WTC11 (cell line): ENCODE data around the gene PRKAR2B. TPM values are rescaled to one million over a fixed set of nuclear protein-coding genes. Genes with fewer than 3 reads are reported as not detected.
A peak's percentile ranks its signal among the peaks of the same experiment; 100 is the strongest.

Experiments used
- ATAC-seq: fragments of 200-7000 bp; cut with Tn5 transposase; 2 replicates; pipeline ENCODE4 v1.10.0; 2021; ENCODE audit warnings: mild to moderate bottlenecking, moderate library complexity
- CTCF ChIA-PET: fragments of 300-600 bp; sonication (Branson Sonifier 250); formaldehyde crosslinking; loops from one replicate; lab custom pipeline; 2021; ENCODE audit warnings: antibody characterized with exemption; lab: Charles Lee
- POLR2A ChIA-PET: fragments of 350-600 bp; sonication (Branson Sonifier 250); formaldehyde crosslinking; loops from one replicate; lab custom pipeline; 2021; ENCODE audit warnings: antibody characterized with exemption; lab: Charles Lee
- DNase-seq: peaks from one replicate; pipeline ENCODE4 v3.0.0; 2021; ENCODE audit warnings: low spot score
- H3K27ac Mint-ChIP-seq: 2 replicates; pipeline ENCODE4 v1.8.0; 2021; ENCODE audit warnings: mixed read lengths
- H3K27me3 Mint-ChIP-seq: 2 replicates; pipeline ENCODE4 v1.8.0; 2021; ENCODE audit warnings: low read depth, mild to moderate bottlenecking, moderate library complexity, mixed read lengths
- H3K36me3 Mint-ChIP-seq: 2 replicates; pipeline ENCODE4 v1.8.0; 2021; ENCODE audit warnings: mixed read lengths
- H3K4me1 Mint-ChIP-seq: 2 replicates; pipeline ENCODE4 v1.8.0; 2022; ENCODE audit warnings: mixed read lengths
- H3K4me3 Mint-ChIP-seq: 2 replicates; pipeline ENCODE4 v1.8.0; 2021; ENCODE audit warnings: mild to moderate bottlenecking, moderate library complexity, mixed read lengths
- H3K9me3 Mint-ChIP-seq: 2 replicates; pipeline ENCODE4 v1.8.0; 2021; ENCODE audit warnings: mixed read lengths
- EMX1 ChIP-seq: fragments of 250-450 bp; sonication (Bioruptor Pico); IDR thresholded peaks from 2 replicates; pipeline ENCODE4 v1.8.0; 2021; ENCODE audit warnings: mild to moderate bottlenecking
- ESRRA ChIP-seq: sonication (generic); formaldehyde crosslinking; IDR thresholded peaks from 2 replicates; pipeline ENCODE4 v1.8.1; 2022; ENCODE audit warnings: mild to moderate bottlenecking, missing genetic modification reagents, borderline replicate concordance
- FOXP1 ChIP-seq: sonication (generic); formaldehyde crosslinking; IDR thresholded peaks from 2 replicates; pipeline ENCODE4 v1.8.0; 2022; ENCODE audit warnings: missing genetic modification reagents, mild to moderate bottlenecking, moderate library complexity, borderline replicate concordance
- GABPB1 ChIP-seq: sonication (generic); formaldehyde crosslinking; IDR thresholded peaks from 2 replicates; pipeline ENCODE4 v1.8.1; 2023; ENCODE audit warnings: mild to moderate bottlenecking, missing genetic modification reagents
- IRF2 ChIP-seq: sonication (generic); formaldehyde crosslinking; IDR thresholded peaks from 2 replicates; pipeline ENCODE4 v1.8.0; 2022; ENCODE audit warnings: low read depth, missing genetic modification reagents, borderline replicate concordance
- JUN ChIP-seq: sonication (generic); formaldehyde crosslinking; IDR thresholded peaks from 2 replicates; pipeline ENCODE4 v1.8.0; 2023; ENCODE audit warnings: mild to moderate bottlenecking, missing genetic modification reagents
- KAT7 ChIP-seq: sonication (generic); formaldehyde crosslinking; IDR thresholded peaks from 2 replicates; pipeline ENCODE4 v1.8.1; 2023; ENCODE audit warnings: missing genetic modification reagents, mild to moderate bottlenecking, borderline replicate concordance
- NFE2L1 ChIP-seq: sonication (generic); formaldehyde crosslinking; IDR thresholded peaks from 2 replicates; pipeline ENCODE4 v1.8.1; 2023; ENCODE audit warnings: missing genetic modification reagents
- NR3C1 ChIP-seq: sonication (generic); formaldehyde crosslinking; conservative IDR thresholded peaks from 2 replicates; pipeline ENCODE4 v1.8.1; 2023; ENCODE audit warnings: low read depth, mild to moderate bottlenecking, missing genetic modification reagents
- OVOL2 ChIP-seq: fragments of 250-450 bp; sonication (Bioruptor Pico); IDR thresholded peaks from 2 replicates; pipeline ENCODE4 v1.9.0; 2021; ENCODE audit warnings: mild to moderate bottlenecking, borderline replicate concordance
- PRRX2 ChIP-seq: fragments of 250-450 bp; sonication (Bioruptor Pico); IDR thresholded peaks from 2 replicates; pipeline ENCODE4 v1.8.0; 2021; ENCODE audit warnings: mild to moderate bottlenecking
- SMAD3 ChIP-seq: sonication (generic); formaldehyde crosslinking; IDR thresholded peaks from 2 replicates; pipeline ENCODE4 v1.8.0; 2022; ENCODE audit warnings: missing genetic modification reagents, mild to moderate bottlenecking, borderline replicate concordance
- SOX15 ChIP-seq: fragments of 250-450 bp; sonication (Bioruptor Pico); IDR thresholded peaks from 2 replicates; pipeline ENCODE4 v1.9.0; 2021; ENCODE audit warnings: mild to moderate bottlenecking
- TEAD1 ChIP-seq: sonication (generic); formaldehyde crosslinking; IDR thresholded peaks from 2 replicates; pipeline ENCODE4 v1.8.0; 2022; ENCODE audit warnings: mild to moderate bottlenecking, missing genetic modification reagents
- ZNF232 ChIP-seq: sonication (generic); formaldehyde crosslinking; IDR thresholded peaks from 2 replicates; pipeline ENCODE4 v1.8.0; 2022; ENCODE audit warnings: mild to moderate bottlenecking, missing genetic modification reagents
- ZNF671 ChIP-seq: fragments of 250-450 bp; sonication (Bioruptor Pico); IDR thresholded peaks from 2 replicates; pipeline ENCODE4 v1.8.0; 2021; ENCODE audit warnings: mild to moderate bottlenecking
- total RNA-seq: library from RNA; stranded (reverse); gene quantifications from 3 replicates; pipeline ENCODE4 v1.2.3, GENCODE V29; 2021
- TF ChIP-seq, protein P1 (sequence below): sonication (generic); formaldehyde crosslinking; IDR thresholded peaks from 2 replicates; pipeline ENCODE4 v1.8.0; 2023; ENCODE audit warnings: missing genetic modification reagents, mild to moderate bottlenecking, borderline replicate concordance
- TF ChIP-seq, protein P2 (sequence below): sonication (generic); formaldehyde crosslinking; IDR thresholded peaks from 2 replicates; pipeline ENCODE4 v1.8.0; 2022; ENCODE audit warnings: mild to moderate bottlenecking, missing genetic modification reagents
- TF ChIP-seq, protein P3 (sequence below): sonication (generic); formaldehyde crosslinking; IDR thresholded peaks from 2 replicates; pipeline ENCODE4 v1.8.0; 2023; ENCODE audit warnings: missing genetic modification reagents
- TF ChIP-seq, protein P4 (sequence below): sonication (generic); formaldehyde crosslinking; IDR thresholded peaks from 2 replicates; pipeline ENCODE4 v1.8.1; 2022; ENCODE audit warnings: missing genetic modification reagents, borderline replicate concordance
- TF ChIP-seq, protein P5 (sequence below): sonication (generic); formaldehyde crosslinking; IDR thresholded peaks from 2 replicates; pipeline ENCODE4 v1.8.1; 2023; ENCODE audit warnings: mild to moderate bottlenecking, missing genetic modification reagents, borderline replicate concordance

PRKAR2B gene
- total RNA-seq, 1 experiment from 2014 or later: 29.6 TPM

DNA sequence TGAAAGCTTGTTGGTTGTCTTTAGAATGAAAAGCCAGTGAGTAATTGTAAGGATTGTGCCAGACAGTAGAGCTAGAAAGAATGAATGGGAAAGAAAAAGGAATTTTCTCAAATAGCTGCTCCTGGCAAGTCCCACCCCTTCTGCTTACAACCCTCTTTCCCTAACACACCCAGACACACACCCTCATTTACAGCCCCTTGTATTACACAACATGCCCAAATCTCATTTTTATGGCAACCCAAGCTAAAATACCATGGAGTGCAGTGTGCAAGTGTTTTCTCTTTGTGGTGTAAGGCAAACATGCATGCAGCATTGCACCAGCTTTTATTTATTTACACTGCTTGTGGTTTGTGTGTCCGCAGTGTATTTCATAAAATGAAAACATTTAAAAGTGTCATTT, 1.5 kb downstream of the PRKAR2B start (continued):
- TF ChIP-seq, protein P1, sequence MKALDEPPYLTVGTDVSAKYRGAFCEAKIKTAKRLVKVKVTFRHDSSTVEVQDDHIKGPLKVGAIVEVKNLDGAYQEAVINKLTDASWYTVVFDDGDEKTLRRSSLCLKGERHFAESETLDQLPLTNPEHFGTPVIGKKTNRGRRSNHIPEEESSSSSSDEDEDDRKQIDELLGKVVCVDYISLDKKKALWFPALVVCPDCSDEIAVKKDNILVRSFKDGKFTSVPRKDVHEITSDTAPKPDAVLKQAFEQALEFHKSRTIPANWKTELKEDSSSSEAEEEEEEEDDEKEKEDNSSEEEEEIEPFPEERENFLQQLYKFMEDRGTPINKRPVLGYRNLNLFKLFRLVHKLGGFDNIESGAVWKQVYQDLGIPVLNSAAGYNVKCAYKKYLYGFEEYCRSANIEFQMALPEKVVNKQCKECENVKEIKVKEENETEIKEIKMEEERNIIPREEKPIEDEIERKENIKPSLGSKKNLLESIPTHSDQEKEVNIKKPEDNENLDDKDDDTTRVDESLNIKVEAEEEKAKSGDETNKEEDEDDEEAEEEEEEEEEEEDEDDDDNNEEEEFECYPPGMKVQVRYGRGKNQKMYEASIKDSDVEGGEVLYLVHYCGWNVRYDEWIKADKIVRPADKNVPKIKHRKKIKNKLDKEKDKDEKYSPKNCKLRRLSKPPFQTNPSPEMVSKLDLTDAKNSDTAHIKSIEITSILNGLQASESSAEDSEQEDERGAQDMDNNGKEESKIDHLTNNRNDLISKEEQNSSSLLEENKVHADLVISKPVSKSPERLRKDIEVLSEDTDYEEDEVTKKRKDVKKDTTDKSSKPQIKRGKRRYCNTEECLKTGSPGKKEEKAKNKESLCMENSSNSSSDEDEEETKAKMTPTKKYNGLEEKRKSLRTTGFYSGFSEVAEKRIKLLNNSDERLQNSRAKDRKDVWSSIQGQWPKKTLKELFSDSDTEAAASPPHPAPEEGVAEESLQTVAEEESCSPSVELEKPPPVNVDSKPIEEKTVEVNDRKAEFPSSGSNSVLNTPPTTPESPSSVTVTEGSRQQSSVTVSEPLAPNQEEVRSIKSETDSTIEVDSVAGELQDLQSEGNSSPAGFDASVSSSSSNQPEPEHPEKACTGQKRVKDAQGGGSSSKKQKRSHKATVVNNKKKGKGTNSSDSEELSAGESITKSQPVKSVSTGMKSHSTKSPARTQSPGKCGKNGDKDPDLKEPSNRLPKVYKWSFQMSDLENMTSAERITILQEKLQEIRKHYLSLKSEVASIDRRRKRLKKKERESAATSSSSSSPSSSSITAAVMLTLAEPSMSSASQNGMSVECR (CRISPR knock-in tag): no peak
- TF ChIP-seq NFE2L1 (CRISPR knock-in tag) (no peak), ZNF671 (no peak), OVOL2 (CRISPR knock-in tag) (no peak), EMX1 (CRISPR knock-in tag) (no peak), SMAD3 (CRISPR knock-in tag) (no peak)
- TF ChIP-seq, protein P2, sequence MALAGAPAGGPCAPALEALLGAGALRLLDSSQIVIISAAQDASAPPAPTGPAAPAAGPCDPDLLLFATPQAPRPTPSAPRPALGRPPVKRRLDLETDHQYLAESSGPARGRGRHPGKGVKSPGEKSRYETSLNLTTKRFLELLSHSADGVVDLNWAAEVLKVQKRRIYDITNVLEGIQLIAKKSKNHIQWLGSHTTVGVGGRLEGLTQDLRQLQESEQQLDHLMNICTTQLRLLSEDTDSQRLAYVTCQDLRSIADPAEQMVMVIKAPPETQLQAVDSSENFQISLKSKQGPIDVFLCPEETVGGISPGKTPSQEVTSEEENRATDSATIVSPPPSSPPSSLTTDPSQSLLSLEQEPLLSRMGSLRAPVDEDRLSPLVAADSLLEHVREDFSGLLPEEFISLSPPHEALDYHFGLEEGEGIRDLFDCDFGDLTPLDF (CRISPR knock-in tag): no peak
- TF ChIP-seq, protein P3, sequence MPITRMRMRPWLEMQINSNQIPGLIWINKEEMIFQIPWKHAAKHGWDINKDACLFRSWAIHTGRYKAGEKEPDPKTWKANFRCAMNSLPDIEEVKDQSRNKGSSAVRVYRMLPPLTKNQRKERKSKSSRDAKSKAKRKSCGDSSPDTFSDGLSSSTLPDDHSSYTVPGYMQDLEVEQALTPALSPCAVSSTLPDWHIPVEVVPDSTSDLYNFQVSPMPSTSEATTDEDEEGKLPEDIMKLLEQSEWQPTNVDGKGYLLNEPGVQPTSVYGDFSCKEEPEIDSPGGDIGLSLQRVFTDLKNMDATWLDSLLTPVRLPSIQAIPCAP (CRISPR knock-in tag): no peak
- TF ChIP-seq, all 79 proteins: peak for 0

DNA sequence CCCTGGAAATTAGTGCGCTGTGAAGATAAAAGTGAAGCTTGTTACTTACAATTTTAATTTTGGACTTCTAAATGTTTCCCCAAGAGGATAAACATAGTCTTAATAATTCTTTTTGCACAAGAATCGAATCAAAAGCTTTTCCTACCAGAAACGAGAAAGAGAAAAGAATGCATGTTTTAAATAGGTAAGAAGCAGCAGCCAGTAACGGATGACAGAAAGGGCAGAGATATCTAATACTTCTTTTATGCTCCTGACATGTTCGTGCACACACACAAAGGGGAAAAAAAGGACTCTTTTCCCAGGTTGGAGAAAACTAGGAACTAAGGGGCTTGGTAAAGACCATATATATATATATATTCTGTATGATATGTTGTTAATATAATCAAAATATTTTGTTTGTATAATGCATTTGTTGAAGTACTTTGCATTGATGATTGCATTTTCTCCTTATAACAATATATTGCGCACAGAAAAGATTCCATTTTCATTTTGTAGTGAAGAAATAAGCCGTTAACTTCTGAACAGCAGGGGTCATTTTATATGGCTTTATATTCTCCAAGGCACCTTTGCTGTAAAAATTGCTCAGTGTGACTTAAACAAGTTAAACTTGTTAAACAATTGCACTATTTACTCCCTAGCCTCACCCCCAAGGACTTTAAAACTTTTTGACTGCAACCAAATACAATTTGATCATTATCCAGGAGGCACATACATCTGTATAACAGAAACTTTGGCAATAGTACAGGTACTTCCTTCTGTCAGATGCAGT, 2.2 kb downstream of the PRKAR2B start:
- DNase-seq (no peak), ATAC-seq (no peak)
- peak overlapping the region; percentile 90 for H3K4me3 Mint-ChIP-seq
- POLR2A ChIA-PET: no interaction called here
- CTCF ChIA-PET: interaction anchor here (1.6 to 2.3 kb wide), 2 partner anchors 87 to 100 kb away, joined by 4 to 11 read pairs; no protein-coding TSS in a partner anchor
- H3K36me3 Mint-ChIP-seq: no peaks in the 10 kb centered on the region
- H3K9me3 Mint-ChIP-seq: peaks cover under 1% of the 10 kb centered on the region; the same call in 1 of the 2 replicates
- peaks cover 12% of the 10 kb centered on the region for H3K27me3 Mint-ChIP-seq
- peaks cover 58% of the 10 kb centered on the region for H3K4me1 Mint-ChIP-seq
- TF ChIP-seq JUN: no peak
- TF ChIP-seq, protein P4, sequence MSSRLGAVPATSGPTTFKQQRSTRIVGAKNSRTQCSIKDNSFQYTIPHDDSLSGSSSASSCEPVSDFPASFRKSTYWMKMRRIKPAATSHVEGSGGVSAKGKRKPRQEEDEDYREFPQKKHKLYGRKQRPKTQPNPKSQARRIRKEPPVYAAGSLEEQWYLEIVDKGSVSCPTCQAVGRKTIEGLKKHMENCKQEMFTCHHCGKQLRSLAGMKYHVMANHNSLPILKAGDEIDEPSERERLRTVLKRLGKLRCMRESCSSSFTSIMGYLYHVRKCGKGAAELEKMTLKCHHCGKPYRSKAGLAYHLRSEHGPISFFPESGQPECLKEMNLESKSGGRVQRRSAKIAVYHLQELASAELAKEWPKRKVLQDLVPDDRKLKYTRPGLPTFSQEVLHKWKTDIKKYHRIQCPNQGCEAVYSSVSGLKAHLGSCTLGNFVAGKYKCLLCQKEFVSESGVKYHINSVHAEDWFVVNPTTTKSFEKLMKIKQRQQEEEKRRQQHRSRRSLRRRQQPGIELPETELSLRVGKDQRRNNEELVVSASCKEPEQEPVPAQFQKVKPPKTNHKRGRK (CRISPR knock-in tag): no peak
- TF ChIP-seq NR3C1: no peak
- no peak for TF ChIP-seq KAT7
- no peak for TF ChIP-seq PRRX2 (CRISPR knock-in tag)
- no peak for TF ChIP-seq SOX15 (CRISPR knock-in tag)
- TF ChIP-seq, protein P5, sequence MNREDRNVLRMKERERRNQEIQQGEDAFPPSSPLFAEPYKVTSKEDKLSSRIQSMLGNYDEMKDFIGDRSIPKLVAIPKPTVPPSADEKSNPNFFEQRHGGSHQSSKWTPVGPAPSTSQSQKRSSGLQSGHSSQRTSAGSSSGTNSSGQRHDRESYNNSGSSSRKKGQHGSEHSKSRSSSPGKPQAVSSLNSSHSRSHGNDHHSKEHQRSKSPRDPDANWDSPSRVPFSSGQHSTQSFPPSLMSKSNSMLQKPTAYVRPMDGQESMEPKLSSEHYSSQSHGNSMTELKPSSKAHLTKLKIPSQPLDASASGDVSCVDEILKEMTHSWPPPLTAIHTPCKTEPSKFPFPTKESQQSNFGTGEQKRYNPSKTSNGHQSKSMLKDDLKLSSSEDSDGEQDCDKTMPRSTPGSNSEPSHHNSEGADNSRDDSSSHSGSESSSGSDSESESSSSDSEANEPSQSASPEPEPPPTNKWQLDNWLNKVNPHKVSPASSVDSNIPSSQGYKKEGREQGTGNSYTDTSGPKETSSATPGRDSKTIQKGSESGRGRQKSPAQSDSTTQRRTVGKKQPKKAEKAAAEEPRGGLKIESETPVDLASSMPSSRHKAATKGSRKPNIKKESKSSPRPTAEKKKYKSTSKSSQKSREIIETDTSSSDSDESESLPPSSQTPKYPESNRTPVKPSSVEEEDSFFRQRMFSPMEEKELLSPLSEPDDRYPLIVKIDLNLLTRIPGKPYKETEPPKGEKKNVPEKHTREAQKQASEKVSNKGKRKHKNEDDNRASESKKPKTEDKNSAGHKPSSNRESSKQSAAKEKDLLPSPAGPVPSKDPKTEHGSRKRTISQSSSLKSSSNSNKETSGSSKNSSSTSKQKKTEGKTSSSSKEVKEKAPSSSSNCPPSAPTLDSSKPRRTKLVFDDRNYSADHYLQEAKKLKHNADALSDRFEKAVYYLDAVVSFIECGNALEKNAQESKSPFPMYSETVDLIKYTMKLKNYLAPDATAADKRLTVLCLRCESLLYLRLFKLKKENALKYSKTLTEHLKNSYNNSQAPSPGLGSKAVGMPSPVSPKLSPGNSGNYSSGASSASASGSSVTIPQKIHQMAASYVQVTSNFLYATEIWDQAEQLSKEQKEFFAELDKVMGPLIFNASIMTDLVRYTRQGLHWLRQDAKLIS: no peak
- no peak for TF ChIP-seq GABPB1 (CRISPR knock-in tag)
- no peak for TF ChIP-seq FOXP1 (CRISPR knock-in tag)
- no peak for TF ChIP-seq ZNF232 (CRISPR knock-in tag)
- no peak for TF ChIP-seq IRF2 (CRISPR knock-in tag)
- TF ChIP-seq EMX1 (CRISPR knock-in tag): no peak
- no peak for TF ChIP-seq TEAD1 (CRISPR knock-in tag)
- TF ChIP-seq ESRRA: no peak
- no peak overlapping the region for H3K27ac Mint-ChIP-seq
